RWPE2 (cell line): ENCODE measurements around the gene RREB1.

Experiments
- ATAC-seq: fragments of 200-7000 bp; cut with Tn5 transposase; 3 replicates; pipeline ENCODE4 v1.9.1; 2021; ENCODE audit warnings: low read depth
- DNase-seq: peaks from one replicate; pipeline ENCODE4 v3.0.0-alpha.2; 2020; ENCODE audit warnings: low spot score
- H3K27ac ChIP-seq: fragments of 450-650 bp; 2 replicates; pipeline ENCODE4 v1.5.1; 2017; ENCODE audit warnings: mild to moderate bottlenecking; ENCODE audit not compliant: poor library complexity, severe bottlenecking
- H3K27me3 ChIP-seq: fragments of 250-450 bp; sonication (Bioruptor Pico); 2 replicates; pipeline ENCODE4 v1.5.1; 2021; ENCODE audit warnings: mild to moderate bottlenecking, moderate library complexity; ENCODE audit not compliant: insufficient read depth, poor library complexity, severe bottlenecking
- H3K36me3 ChIP-seq: fragments of 250-450 bp; sonication (Bioruptor Pico); 2 replicates; pipeline ENCODE4 v1.5.1; 2020; ENCODE audit warnings: low read depth, mild to moderate bottlenecking, moderate library complexity
- H3K4me1 ChIP-seq: fragments of 250-450 bp; sonication (Bioruptor Pico); 2 replicates; pipeline ENCODE4 v1.5.1; 2021; ENCODE audit warnings: mild to moderate bottlenecking, moderate library complexity; ENCODE audit not compliant: insufficient read depth, poor library complexity, severe bottlenecking
- H3K4me3 ChIP-seq: fragments of 250-450 bp; sonication (Bioruptor Pico); 2 replicates; pipeline ENCODE4 v1.5.1; 2021; ENCODE audit warnings: mild to moderate bottlenecking, moderate library complexity; ENCODE audit not compliant: severe bottlenecking
- H3K9me3 ChIP-seq: fragments of 250-450 bp; sonication (Bioruptor Pico); 2 replicates; pipeline ENCODE4 v1.5.1; 2021; ENCODE audit warnings: mild to moderate bottlenecking, moderate library complexity; ENCODE audit not compliant: severe bottlenecking
- CTCF ChIP-seq: fragments of 450-650 bp; IDR thresholded peaks from one replicate; pipeline ENCODE4 v1.5.1; 2017; ENCODE audit warnings: mild to moderate bottlenecking, moderate library complexity; ENCODE audit not compliant: poor library complexity, severe bottlenecking

The RREB1 gene

DNA sequence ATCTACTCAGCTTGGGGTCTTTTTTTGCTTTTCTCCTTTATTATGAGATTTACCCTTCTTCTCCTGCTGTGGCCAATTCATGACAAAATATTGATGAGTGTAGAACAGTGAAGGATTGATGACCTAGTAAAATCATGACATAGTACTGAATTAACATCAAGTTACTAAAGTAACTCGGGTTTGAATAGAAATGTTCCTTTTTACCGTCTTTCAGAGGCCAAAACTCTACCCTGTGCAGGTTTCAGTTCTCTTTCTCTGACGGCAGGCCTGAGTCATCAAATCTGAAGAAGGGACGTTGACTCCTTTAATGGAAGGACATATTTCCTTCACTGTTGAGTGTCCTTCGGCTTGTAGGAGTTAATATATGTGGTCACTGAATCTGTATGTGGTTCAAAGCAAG is 80.7 kb downstream of the RREB1 start:
- peaks cover 83% of the 10 kb centered on the region for H3K36me3 ChIP-seq
- no peak for ATAC-seq

GRCh38 chr6:7189101-7189758 is 81.5 kb downstream of the RREB1 start:
- DNase-seq = no peak
- ATAC-seq = no peak
- no peak overlapping the region for H3K27ac ChIP-seq
- H3K4me3 ChIP-seq = no peak overlapping the region
- no peak for TF ChIP-seq CTCF
- no peaks in the 10 kb centered on the region for H3K4me1 ChIP-seq
- H3K9me3 ChIP-seq = no peaks in the 10 kb centered on the region
- no peaks in the 10 kb centered on the region for H3K27me3 ChIP-seq
- peaks cover 85% of the 10 kb centered on the region for H3K36me3 ChIP-seq

More for the DNA sequence above, 80.7 kb downstream of the RREB1 start:
- Histone ChIP-seq H3K4me1 (no peaks in the 10 kb centered on the region), H3K4me3 (no peak overlapping the region), H3K9me3 (no peaks in the 10 kb centered on the region), H3K27ac (no peak overlapping the region), H3K27me3 (no peaks in the 10 kb centered on the region)
- DNase-seq = no peak
- TF ChIP-seq CTCF = no peak

- no peaks in the 10 kb centered on the region for H3K27me3 ChIP-seq
- DNase-seq (no peak), ATAC-seq (no peak)
- H3K4me1 ChIP-seq = no peaks in the 10 kb centered on the region
- no peak for TF ChIP-seq CTCF
- H3K9me3 ChIP-seq = no peaks in the 10 kb centered on the region
- H3K4me3 ChIP-seq = no peak overlapping the region
- no peak overlapping the region for H3K27ac ChIP-seq
- H3K36me3 ChIP-seq = peaks cover 86% of the 10 kb centered on the region
Observed at GRCh38 chr6:7190791-7191190, 83.0 kb downstream of the RREB1 start.

GRCh38 chr6:7193122-7193521 is 85.4 kb downstream of the RREB1 start:
- DNase-seq = no peak
- Histone ChIP-seq H3K36me3 (peaks cover 76% of the 10 kb centered on the region), H3K4me1 (no peaks in the 10 kb centered on the region), H3K9me3 (no peaks in the 10 kb centered on the region), H3K4me3 (no peak overlapping the region), H3K27me3 (no peaks in the 10 kb centered on the region), H3K27ac (no peak overlapping the region)
- no peak for TF ChIP-seq CTCF
- ATAC-seq = no peak

GRCh38 chr6:7194657-7195056 is 86.9 kb downstream of the RREB1 start:
- H3K27ac ChIP-seq = no peak overlapping the region
- H3K9me3 ChIP-seq = no peaks in the 10 kb centered on the region
- DNase-seq = no peak
- H3K36me3 ChIP-seq = peaks cover 61% of the 10 kb centered on the region
- H3K4me1 ChIP-seq = peaks cover 1% of the 10 kb centered on the region
- H3K4me3 ChIP-seq = no peak overlapping the region
- no peak for ATAC-seq
- no peak for TF ChIP-seq CTCF
- H3K27me3 ChIP-seq = no peaks in the 10 kb centered on the region
